GM12878 (cell line): ENCODE results near the gene SUPT3H. TPM values are rescaled to one million over a fixed set of nuclear protein-coding genes. Genes with fewer than 3 reads are reported as not detected.

ENCODE experiments used
- ATAC-seq: fragments of 200-7000 bp; cut with Tn5 transposase; 3 replicates; pipeline ENCODE4 v1.9.1; 2020; ENCODE audit warnings: mild to moderate bottlenecking, moderate library complexity
- BruUV-seq: library from RNA; stranded (reverse); fragments of 400-500 nt; replicated peaks from 2 replicates; lab custom pipeline; 2021; lab: Mats Ljungman, UMichigan
- CTCF ChIA-PET: fragments of 300-600 bp; sonication (Branson Sonifier 250); formaldehyde crosslinking; extraction: SDS; loops from one replicate; lab custom pipeline; 2021; ENCODE audit warnings: inconsistent platforms; lab: Yijun Ruan, JAX
- POLR2A ChIA-PET: fragments of 350-600 bp; formaldehyde crosslinking; extraction: SDS; loops from one replicate; lab custom pipeline; 2021; ENCODE audit warnings: inconsistent platforms; lab: Charles Lee
- RAD21 ChIA-PET: fragments of 300-600 bp; sonication (Branson Sonifier 250); formaldehyde crosslinking; loops from one replicate; lab custom pipeline; 2023; ENCODE audit warnings: antibody characterized with exemption; ENCODE audit not compliant: unreplicated experiment; lab: Charles Lee
- SMC1A ChIA-PET: fragments of 300-600 bp; sonication (Branson Sonifier 250); formaldehyde crosslinking; loops from one replicate; lab custom pipeline; 2023; ENCODE audit not compliant: unreplicated experiment, uncharacterized antibody; lab: Charles Lee
- DNase-seq: peaks from one replicate; pipeline ENCODE4 v3.0.0-alpha.2; 2011; ENCODE audit warnings: low read depth, low spot score
- FAIRE-seq: peaks from 3 replicates; lab custom pipeline; 2011; peaks lifted over from hg19 to GRCh38; lab: Jason Lieb, UNC
- H2AFZ ChIP-seq: 2 replicates; pipeline ENCODE4 v1.6.0; 2011; ENCODE audit warnings: low read depth, low read length, control low read depth; ENCODE audit not compliant: control insufficient read depth
- H3K27ac ChIP-seq: 2 replicates; pipeline ENCODE4 v1.5.1; 2011; ENCODE audit warnings: control low read depth; ENCODE audit not compliant: control insufficient read depth, insufficient read depth
- H3K27me3 ChIP-seq, 2 experiments: replicated peaks in 1 of 2; 2 replicates each; pipeline versions ENCODE4 v1.6.0 to v1.6.1; 2011; ENCODE audit warnings: low read length in 1 of 2; ENCODE audit not compliant: control insufficient read depth in 2 of 2, insufficient read depth in 2 of 2
- H3K36me3 ChIP-seq, 2 experiments: 2 replicates each; pipeline ENCODE4 v1.5.1; 2011; ENCODE audit warnings: low read length in 1 of 2; ENCODE audit not compliant: control insufficient read depth in 2 of 2, insufficient read depth in 2 of 2
- H3K4me1 ChIP-seq: 2 replicates; pipeline ENCODE4 v1.6.1; 2011; ENCODE audit warnings: mild to moderate bottlenecking, low read length, moderate library complexity, mixed read lengths; ENCODE audit not compliant: control insufficient read depth, insufficient read depth
- H3K4me2 ChIP-seq: 2 replicates; pipeline ENCODE4 v1.6.0; 2011; ENCODE audit warnings: control low read depth; ENCODE audit not compliant: control insufficient read depth, insufficient read depth
- H3K4me3 ChIP-seq: fragments of 200-600 bp; sonication (generic); 2 replicates; pipeline ENCODE4 v1.5.1; 2016
- H3K79me2 ChIP-seq: 2 replicates; pipeline ENCODE4 v1.6.0; 2011; ENCODE audit warnings: low read length; ENCODE audit not compliant: control insufficient read depth, insufficient read depth
- H3K9ac ChIP-seq: 2 replicates; pipeline ENCODE4 v1.8.0; 2011; ENCODE audit warnings: low read length, control low read depth, mixed read lengths; ENCODE audit not compliant: control insufficient read depth, insufficient read depth
- H3K9me3 ChIP-seq: replicated peaks from 3 replicates; pipeline ENCODE4 v1.5.1; 2011; ENCODE audit warnings: mild to moderate bottlenecking, low read length; ENCODE audit not compliant: control insufficient read depth, insufficient read depth
- H4K20me1 ChIP-seq: 2 replicates; pipeline ENCODE4 v1.6.0; 2011; ENCODE audit not compliant: control insufficient read depth, insufficient read depth
- IKZF2 ChIP-seq, 2 experiments: fragments of 450-650 bp; IDR thresholded peaks; 2 replicates each; pipeline ENCODE4 v1.6.1; 2017; ENCODE audit warnings: mild to moderate bottlenecking in 2 of 2, moderate library complexity in 2 of 2
- JUNB ChIP-seq: IDR thresholded peaks from 2 replicates; pipeline ENCODE4 v1.6.1; 2016; ENCODE audit warnings: antibody characterized with exemption, mild to moderate bottlenecking
- KLF5 ChIP-seq: fragments of 450-650 bp; IDR thresholded peaks from 2 replicates; pipeline ENCODE4 v1.6.1; 2014; ENCODE audit warnings: mild to moderate bottlenecking; ENCODE audit not compliant: partially characterized antibody
- NRF1 ChIP-seq: conservative IDR thresholded peaks from 2 replicates; pipeline ENCODE4 v1.6.1; 2011; ENCODE audit warnings: mild to moderate bottlenecking, low read depth, low read length, improper control_type of control experiment
- RAD21 ChIP-seq: IDR thresholded peaks from 2 replicates; pipeline ENCODE4 v1.6.1; 2011; ENCODE audit warnings: mild to moderate bottlenecking, low read depth, low read length, moderate library complexity; ENCODE audit not compliant: insufficient read depth
- TARDBP ChIP-seq: IDR thresholded peaks from 2 replicates; pipeline ENCODE4 v1.6.1; 2016; ENCODE audit warnings: borderline replicate concordance
- ZNF217 ChIP-seq: fragments of 450-650 bp; IDR thresholded peaks from 2 replicates; pipeline ENCODE4 v1.6.1; 2017; ENCODE audit warnings: antibody characterized with exemption, mild to moderate bottlenecking
- ZNF687 ChIP-seq: fragments of 450-650 bp; IDR thresholded peaks from 2 replicates; pipeline ENCODE4 v1.6.1; 2017; ENCODE audit warnings: mild to moderate bottlenecking, moderate library complexity
- WGBS: methylation state at CpG from one replicate; pipeline ENCODE4 v1.1.6; 2016; ENCODE audit warnings: low lambda C conversion rate; ENCODE audit not compliant: insufficient replicate concordance, insufficient coverage; ENCODE audit errors: missing lambda C conversion rate; 5-methylcytosine and 5-hydroxymethylcytosine counted together
- in situ Hi-C: fragments of 300-500 bp; cut with MboI; formaldehyde crosslinking; loops from 9 replicates; pipeline ENCODE4 v1.14.3; 2018; ENCODE audit warnings: mixed read lengths
- intact Hi-C: fragments of 100-400 bp; cut with micrococcal nuclease; formaldehyde crosslinking; loops from one replicate; pipeline ENCODE4 v1.14.2; 2022; ENCODE audit not compliant: unreplicated experiment
- polyA plus RNA-seq, 11 experiments: library from polyadenylated mRNA; depleted of rRNA in 4 of 11; unstranded in 6 of 11; stranded (reverse) in 5 of 11; fragments of >200 nt; fragmentation: Nextera tagmentation in 4 of 11; fragmentation: Illumina TruSeq in 1 of 11; extraction: Ambion mirVana in 4 of 11; extraction: Trizol in 1 of 11; gene quantifications; 1 replicate in 1 of 11; 2 replicates in 10 of 11; pipeline versions ENCODE4 v1.2.1 to v1.2.3, GENCODE V29; 2011 to 2016; ENCODE audit warnings: inconsistent platforms in 2 of 11, missing spikeins in 2 of 11, low read depth in 1 of 11
- total RNA-seq, 4 experiments: library from RNA; depleted of rRNA in 3 of 4; stranded (reverse); fragments of >200 nt in 3 of 4; fragmentation: Illumina TruSeq in 1 of 4; extraction: Trizol in 1 of 4; gene quantifications; 2 replicates each; pipeline versions ENCODE4 v1.2.1 to v1.2.3, GENCODE V29; 2013 to 2021
- TF ChIP-seq, protein P1 (sequence below): fragments of 450-650 bp; IDR thresholded peaks from 2 replicates; pipeline ENCODE4 v1.6.1; 2017; ENCODE audit warnings: mild to moderate bottlenecking, moderate library complexity
- TF ChIP-seq, protein P2 (sequence below): fragments of 450-650 bp; IDR thresholded peaks from 2 replicates; pipeline ENCODE4 v1.6.1; 2017; ENCODE audit warnings: antibody characterized with exemption, mild to moderate bottlenecking, moderate library complexity
- TF ChIP-seq, protein P3 (sequence below): fragments of 450-650 bp; conservative IDR thresholded peaks from 2 replicates; pipeline ENCODE4 v1.6.1; 2017; ENCODE audit warnings: mild to moderate bottlenecking, moderate library complexity

SUPT3H gene
- total and polyA plus RNA-seq, 10 of the 15 experiments (the other 5 are each of a cell fraction or from before 2014, with no cell fraction given): 0.51 to 3.7 (median 2.0) TPM

- intact Hi-C loops (no loop called here), in situ Hi-C loops (no loop called here)
- no peak overlapping the region for H3K27ac ChIP-seq
- ChIA-PET RAD21 (no interaction called here), SMC1A (interaction anchor here (0.7 to 1.7 kb wide), 3 partner anchors 13 to 474 kb away, joined by 3 to 4 read pairs (median 4); no protein-coding TSS in a partner anchor), CTCF (no interaction called here), POLR2A (no interaction called here)
- H3K9me3 ChIP-seq: no peaks in the 10 kb centered on the region; the same call in 1 of the 3 replicates
- H3K4me2 ChIP-seq: no peak overlapping the region
- DNase-seq (no peak), FAIRE-seq (no peak), ATAC-seq (no peak; the same call in 2 of the 3 replicates)
- 50% methylated on average over 1 of the region's 1 CpG for WGBS
- H3K79me2 ChIP-seq: no peaks in the 10 kb centered on the region
- BruUV-seq: no TSS peak
- H3K4me1 ChIP-seq: no peaks in the 10 kb centered on the region
- no peak overlapping the region for H3K4me3 ChIP-seq
- no peak overlapping the region for H2AFZ ChIP-seq
- no peak overlapping the region for H3K9ac ChIP-seq
- H4K20me1 ChIP-seq: no peaks in the 10 kb centered on the region
- H3K36me3 ChIP-seq: no peaks in the 10 kb centered on the region
- no peaks in the 10 kb centered on the region for H3K27me3 ChIP-seq
- TF ChIP-seq, protein P1, sequence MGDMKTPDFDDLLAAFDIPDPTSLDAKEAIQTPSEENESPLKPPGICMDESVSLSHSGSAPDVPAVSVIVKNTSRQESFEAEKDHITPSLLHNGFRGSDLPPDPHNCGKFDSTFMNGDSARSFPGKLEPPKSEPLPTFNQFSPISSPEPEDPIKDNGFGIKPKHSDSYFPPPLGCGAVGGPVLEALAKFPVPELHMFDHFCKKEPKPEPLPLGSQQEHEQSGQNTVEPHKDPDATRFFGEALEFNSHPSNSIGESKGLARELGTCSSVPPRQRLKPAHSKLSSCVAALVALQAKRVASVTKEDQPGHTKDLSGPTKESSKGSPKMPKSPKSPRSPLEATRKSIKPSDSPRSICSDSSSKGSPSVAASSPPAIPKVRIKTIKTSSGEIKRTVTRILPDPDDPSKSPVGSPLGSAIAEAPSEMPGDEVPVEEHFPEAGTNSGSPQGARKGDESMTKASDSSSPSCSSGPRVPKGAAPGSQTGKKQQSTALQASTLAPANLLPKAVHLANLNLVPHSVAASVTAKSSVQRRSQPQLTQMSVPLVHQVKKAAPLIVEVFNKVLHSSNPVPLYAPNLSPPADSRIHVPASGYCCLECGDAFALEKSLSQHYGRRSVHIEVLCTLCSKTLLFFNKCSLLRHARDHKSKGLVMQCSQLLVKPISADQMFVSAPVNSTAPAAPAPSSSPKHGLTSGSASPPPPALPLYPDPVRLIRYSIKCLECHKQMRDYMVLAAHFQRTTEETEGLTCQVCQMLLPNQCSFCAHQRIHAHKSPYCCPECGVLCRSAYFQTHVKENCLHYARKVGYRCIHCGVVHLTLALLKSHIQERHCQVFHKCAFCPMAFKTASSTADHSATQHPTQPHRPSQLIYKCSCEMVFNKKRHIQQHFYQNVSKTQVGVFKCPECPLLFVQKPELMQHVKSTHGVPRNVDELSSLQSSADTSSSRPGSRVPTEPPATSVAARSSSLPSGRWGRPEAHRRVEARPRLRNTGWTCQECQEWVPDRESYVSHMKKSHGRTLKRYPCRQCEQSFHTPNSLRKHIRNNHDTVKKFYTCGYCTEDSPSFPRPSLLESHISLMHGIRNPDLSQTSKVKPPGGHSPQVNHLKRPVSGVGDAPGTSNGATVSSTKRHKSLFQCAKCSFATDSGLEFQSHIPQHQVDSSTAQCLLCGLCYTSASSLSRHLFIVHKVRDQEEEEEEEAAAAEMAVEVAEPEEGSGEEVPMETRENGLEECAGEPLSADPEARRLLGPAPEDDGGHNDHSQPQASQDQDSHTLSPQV: no peak
- TF ChIP-seq, protein P2, sequence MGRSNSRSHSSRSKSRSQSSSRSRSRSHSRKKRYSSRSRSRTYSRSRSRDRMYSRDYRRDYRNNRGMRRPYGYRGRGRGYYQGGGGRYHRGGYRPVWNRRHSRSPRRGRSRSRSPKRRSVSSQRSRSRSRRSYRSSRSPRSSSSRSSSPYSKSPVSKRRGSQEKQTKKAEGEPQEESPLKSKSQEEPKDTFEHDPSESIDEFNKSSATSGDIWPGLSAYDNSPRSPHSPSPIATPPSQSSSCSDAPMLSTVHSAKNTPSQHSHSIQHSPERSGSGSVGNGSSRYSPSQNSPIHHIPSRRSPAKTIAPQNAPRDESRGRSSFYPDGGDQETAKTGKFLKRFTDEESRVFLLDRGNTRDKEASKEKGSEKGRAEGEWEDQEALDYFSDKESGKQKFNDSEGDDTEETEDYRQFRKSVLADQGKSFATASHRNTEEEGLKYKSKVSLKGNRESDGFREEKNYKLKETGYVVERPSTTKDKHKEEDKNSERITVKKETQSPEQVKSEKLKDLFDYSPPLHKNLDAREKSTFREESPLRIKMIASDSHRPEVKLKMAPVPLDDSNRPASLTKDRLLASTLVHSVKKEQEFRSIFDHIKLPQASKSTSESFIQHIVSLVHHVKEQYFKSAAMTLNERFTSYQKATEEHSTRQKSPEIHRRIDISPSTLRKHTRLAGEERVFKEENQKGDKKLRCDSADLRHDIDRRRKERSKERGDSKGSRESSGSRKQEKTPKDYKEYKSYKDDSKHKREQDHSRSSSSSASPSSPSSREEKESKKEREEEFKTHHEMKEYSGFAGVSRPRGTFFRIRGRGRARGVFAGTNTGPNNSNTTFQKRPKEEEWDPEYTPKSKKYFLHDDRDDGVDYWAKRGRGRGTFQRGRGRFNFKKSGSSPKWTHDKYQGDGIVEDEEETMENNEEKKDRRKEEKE: no peak
- TF ChIP-seq ZNF687 (no peak), KLF5 (no peak), ZNF217 (no peak), IKZF2 (IDR thresholded peaks at IDR 0.05) (no peak), TARDBP (no peak), JUNB (no peak), NRF1 (no peak), RAD21 (no peak)
- TF ChIP-seq, protein P3, sequence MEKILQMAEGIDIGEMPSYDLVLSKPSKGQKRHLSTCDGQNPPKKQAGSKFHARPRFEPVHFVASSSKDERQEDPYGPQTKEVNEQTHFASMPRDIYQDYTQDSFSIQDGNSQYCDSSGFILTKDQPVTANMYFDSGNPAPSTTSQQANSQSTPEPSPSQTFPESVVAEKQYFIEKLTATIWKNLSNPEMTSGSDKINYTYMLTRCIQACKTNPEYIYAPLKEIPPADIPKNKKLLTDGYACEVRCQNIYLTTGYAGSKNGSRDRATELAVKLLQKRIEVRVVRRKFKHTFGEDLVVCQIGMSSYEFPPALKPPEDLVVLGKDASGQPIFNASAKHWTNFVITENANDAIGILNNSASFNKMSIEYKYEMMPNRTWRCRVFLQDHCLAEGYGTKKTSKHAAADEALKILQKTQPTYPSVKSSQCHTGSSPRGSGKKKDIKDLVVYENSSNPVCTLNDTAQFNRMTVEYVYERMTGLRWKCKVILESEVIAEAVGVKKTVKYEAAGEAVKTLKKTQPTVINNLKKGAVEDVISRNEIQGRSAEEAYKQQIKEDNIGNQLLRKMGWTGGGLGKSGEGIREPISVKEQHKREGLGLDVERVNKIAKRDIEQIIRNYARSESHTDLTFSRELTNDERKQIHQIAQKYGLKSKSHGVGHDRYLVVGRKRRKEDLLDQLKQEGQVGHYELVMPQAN: no peak
Observed at GRCh38 chr6:45031601-45032000, 346.1 kb downstream of the SUPT3H start.
